ENCODE results near the gene CALR3.
A peak's percentile ranks its signal among the peaks of the same experiment; 100 is the strongest.
"Not testable (repeated sequence)": the region's sequence is repeated elsewhere in the genome, so short reads cannot be mapped to it uniquely, and the experiment has no call there.

The CALR3 gene, protein sequence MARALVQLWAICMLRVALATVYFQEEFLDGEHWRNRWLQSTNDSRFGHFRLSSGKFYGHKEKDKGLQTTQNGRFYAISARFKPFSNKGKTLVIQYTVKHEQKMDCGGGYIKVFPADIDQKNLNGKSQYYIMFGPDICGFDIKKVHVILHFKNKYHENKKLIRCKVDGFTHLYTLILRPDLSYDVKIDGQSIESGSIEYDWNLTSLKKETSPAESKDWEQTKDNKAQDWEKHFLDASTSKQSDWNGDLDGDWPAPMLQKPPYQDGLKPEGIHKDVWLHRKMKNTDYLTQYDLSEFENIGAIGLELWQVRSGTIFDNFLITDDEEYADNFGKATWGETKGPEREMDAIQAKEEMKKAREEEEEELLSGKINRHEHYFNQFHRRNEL

DNA sequence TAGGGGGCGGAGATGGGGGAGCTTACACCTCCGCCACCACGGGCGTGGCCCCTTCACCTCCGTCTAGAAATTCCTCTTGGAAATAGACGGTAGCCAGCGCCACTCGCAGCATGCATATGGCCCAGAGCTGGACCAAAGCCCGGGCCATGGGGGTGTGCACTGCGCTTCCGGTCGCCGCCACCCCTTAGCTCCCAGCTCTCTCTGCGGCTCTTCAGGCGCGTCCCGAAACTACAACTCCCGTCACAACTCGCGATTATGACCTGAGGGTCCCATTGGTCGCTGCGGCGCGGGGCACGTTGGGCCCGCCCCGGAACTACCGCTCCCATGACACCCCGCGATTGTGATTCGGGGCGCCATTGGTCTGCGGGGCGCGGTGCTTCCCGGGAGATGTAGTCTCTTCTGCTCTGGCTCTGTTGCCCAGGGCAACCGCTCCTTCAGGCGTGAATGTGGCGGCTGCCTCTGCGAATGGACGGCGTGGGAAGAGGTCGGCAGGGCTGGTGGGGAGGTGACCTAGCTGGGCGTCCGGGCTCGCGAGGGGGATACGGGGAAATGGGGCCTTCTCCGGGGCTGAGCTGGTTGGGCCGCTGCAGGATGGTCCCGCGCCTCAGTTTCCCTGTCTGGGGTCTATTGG is at the start of gene CALR3, which contains the start of gene C19orf44:
Gene CALR3, minus strand, starts transcription at position 186 of the 631 bp plus-strand sequence. Its CDS starts 38 bp downstream, at position 148.
Gene C19orf44, plus strand, starts transcription at position 413 of the 631 bp plus-strand sequence. CDS start 4,399 bp downstream, outside the sequence.
- peak; percentile 96 for DNase-seq

DNA sequence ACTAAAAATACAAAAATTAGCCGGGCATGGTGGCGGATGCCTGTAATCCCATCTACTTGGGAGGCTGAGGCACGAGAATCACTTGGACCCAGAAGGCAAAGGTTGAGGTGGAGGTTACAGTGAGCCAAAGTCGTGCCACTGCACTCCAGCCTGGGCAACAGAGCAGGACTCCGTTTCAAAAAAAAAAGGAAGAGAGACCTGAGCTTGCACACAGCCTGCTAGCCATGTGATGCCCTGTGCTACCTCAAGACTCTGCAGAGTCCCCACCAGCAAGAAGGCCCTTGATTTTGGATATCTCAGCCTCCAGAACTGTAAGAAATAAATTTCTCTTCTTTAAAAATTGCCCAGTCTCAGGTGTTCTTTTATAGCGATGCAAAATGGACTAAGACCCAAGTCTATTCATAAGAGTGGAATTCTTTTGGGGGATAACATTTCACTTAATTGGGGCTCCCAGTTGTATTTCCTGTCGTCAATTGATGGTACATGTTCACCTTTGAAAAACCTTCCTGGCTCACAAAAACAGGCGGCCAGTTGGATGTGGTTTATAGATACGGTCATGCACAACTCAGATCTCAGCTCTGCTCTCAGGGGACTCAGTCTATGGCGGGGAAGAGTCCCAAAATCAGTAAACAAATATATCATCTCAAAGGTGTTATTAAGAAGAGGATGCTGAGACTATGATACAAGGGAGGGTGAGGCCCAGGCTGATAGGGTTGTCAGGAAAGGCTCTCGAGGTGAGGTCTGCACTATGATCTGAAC is 48.7 kb upstream of the CALR3 start:
- no peak for DNase-seq

DNA sequence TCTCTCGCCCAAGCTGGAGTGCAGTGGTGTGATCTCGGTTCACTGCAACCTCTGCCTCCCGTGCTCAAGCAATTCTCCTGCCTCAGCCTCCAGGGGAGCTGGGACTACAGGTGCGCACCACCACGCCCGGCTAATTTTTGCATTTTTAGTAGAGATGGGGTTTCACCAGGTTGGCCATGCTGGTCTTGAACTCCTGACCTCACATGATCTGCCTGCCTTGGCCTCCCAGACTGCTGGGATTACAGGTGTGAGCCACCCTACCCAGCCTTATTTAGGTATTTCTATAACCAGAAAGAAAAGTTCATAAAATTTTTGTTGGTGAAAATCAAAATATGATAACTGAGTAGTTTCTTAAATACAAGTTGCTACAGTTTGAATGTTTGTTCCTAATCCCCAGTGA is 47.8 kb upstream of the CALR3 start:
- DNase-seq: not testable (repeated sequence)

DNA sequence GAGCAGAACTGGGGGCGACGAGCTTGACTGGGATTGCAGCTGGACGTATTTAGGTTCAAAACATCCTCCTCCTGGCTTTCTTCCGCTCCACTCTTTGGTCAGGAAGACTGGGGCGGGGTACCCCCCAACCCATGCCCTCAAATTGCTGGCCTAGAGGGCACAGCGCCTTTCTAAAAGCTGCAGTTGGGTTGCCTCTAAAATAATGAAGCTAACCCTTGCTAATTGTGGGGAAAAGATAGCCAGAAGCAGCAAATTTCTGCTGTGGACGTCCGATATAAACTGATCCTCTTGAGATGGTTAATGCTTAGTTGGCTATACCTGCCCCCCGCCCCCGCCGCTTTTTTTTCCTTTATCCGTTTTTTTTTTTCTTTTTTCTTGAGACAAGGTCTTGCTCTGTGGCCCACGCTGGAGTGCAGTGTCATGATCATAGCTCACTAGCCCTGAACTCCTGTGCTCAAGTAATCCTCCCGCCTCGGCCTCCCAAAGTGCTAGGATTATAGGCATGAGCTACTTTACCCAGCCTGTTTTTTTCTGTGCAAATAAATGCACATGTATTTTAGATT is 47.0 kb upstream of the CALR3 start:
- DNase-seq: no peak

DNA sequence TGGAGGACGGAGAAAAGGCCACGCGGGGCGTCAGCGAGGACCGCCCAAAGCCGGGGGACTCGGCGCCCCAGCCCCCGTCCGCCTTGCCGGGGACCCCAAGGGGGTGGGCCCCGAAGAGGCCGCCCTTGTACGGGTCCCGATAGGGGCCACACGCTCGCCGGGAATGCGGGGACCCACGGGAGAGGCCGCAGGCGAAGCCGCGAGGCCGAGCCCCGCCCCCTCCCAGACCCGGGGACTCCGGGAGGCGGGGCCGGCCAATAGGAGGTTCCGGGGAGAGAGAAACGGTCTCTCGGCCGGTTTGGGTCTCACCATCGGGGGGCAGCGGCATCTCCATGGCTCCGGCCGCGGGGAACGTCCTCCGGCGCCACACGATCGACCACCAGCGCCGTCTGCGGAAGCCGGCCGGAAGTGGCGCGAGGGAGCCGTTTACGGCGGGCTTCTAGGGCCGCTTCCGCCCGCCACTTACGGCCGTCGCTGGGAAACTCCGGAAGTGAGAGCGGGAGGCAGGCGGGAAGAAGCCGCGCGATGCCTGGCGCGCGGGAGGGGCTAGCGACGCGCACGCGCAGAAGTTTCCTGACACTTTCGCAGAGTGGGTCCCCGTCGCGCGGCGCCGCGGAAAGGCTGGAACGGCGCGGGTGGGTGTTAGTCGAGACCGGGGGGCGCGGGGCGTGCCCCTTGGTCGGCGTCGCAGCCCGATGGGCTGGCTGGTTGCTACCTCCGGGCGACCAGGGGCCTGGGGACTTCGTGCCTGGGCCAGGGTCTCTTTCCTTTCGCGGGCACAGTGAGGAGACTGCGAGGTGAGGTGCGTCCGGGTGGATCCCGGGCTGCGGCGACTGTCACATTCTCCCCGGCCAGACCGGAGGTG is 46.3 kb upstream of the CALR3 start, which contains the start of gene CHERP:
Gene CHERP, minus strand, starts transcription at position 393 of the 865 bp plus-strand sequence. Its CDS starts 59 bp downstream, at position 334.
- peak; percentile 93 for DNase-seq

DNA sequence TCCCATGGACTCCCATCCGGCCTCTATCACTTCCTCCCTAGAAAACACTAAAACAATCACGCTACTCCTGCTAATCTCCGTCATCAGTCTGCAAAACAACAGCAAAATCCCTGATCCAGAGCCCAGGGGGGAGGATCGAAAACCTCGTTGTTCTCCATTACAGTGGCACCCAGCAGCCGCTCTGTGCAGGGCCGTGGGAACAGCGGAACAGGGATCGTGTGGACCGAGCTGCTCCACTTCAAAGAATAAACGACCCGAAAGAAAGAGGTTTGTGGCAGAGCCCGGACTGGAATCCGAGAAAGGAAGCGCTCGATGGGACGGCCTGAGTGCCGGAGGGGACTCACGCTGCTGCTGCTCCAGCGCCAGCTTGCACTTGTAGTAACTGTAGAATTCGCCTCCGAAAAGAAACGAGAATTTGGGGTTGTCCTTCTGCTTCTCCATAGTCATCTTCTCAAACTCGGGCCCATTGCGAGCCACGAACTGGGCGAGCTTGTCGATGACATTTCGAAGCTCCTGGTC is 45.6 kb upstream of the CALR3 start:
- no peak for DNase-seq

DNA sequence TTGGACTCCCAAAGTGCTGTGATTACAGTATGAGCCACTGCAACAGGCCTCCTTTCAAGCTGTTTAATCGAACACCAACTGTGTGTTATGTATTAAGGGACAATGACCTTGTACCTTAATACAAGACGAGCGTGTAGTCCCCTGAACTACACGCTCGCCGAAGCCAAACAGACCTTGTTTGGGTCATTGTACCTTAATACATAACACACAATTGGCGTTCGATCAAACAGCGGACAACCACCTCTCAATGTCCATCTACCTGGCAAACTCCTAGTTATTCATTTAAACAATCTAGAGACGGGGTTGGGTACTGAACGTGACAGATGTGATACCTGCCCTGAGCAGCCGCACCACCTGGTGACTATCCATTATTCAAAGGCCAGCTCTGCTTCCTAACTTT is 45.0 kb upstream of the CALR3 start:
- DNase-seq: no peak

DNA sequence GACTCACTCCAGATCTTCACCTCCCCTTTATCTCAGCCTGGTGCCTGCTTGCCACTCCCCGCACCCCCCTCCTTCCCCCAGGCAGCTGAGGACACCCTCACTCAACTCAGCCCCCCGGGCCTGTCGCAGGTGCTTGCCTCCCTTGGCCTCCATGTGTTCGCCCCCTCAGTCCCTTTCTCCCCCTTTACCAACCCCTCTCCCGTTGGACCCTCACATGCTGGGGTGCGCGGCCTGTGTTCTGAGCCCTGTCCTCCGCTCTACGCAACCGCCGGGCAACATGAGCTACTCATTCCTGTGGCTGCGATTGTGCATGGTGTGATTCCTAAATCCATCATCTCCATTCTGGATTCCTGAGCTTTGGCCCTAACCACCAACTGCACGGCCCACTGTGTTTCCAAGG is 41.1 kb upstream of the CALR3 start:
- DNase-seq: no peak

DNA sequence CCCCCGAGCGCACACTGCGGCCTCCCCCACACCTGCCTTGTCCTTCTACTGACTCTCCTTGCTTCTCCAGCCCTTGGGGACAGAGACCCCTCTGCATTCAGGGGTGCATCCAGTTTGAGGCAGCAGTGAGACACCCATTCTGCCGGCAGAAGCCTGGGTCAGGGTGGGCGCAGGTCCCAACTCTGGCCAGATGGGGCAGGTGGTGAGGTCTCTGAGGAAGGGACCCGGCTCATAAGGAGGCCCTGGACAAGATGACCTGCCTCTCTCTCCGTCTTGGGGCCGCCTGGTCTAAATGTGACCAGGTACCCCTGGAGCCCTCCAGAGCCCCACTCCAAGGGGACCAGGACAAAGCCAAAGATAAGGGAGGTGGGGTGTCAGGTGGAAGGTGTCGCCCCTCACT is 40.2 kb upstream of the CALR3 start:
- DNase-seq: no peak

DNA sequence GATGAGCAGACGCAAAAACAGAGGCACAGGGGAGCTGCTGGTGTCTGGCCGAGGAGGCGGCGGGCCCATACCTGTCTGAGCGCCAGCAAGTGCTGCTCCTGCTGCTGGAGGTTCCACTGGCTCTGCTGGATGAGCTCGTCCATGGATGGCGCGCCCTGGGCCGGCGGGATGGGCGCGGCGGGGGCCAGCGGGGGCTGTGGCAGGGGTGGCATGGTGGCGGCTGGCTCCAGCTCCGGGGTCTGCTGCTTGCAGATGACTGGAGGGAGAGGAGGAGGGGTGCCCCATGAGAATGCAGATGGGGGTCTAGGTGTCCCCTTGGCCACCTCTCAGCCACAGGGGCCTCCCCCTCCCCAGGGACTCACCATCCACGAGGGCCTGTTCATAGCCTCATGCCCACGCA is 39.4 kb upstream of the CALR3 start:
- DNase-seq: no peak

DNA sequence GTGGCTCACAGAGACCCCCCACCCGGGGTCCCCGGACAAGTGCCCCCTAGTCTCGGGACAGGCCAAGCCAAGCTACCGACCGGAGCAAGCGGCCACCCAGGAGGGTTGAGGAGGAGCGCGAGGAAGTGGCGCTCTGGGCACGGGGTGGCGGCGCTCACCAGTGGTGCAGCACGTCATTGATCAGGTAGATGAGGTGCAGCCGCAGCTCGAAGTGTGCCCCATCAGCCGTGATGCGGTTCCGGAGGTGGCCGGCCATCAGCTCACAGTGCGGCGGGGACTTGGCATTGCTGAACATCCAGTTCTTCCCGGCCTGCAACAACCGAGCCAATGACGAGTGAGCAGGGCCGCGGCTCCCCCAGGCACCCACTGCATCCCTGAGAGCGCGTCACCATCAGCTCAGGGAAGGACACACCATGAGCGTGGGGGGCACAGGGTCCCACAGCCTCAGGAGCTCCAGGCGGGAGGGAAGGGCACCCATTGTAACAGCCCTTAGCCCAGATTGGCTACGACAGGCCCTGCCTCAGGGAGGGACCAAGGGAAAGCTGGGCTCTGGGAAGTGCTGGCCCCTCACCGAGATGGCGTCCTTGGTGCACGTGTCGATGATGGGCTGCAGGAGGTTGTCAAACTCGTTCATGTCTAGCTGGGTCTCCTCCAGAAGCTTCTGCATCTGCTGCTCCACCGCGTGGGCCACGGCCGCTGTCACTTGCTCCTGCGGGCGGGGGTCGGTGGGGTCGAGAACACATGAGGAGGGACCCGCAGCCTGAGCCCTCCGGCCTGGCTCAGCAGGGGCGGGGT is 36.7 kb upstream of the CALR3 start:
- DNase-seq: no peak

DNA sequence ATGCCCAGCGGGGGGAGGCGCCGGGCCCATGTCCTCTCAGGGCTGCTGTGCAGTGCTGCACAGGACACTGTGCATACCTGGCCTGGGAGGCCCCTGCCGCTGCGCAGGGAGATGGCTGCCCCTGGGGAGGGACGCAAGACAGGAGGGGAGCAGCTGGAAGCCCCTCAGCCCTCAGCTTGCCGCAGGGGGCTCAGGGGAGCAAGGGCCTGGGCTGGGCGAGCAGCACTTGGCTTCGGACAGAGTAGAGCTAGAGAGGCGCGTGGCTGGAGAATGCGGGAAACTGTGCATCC is 35.4 kb upstream of the CALR3 start:
- no peak for DNase-seq

DNA sequence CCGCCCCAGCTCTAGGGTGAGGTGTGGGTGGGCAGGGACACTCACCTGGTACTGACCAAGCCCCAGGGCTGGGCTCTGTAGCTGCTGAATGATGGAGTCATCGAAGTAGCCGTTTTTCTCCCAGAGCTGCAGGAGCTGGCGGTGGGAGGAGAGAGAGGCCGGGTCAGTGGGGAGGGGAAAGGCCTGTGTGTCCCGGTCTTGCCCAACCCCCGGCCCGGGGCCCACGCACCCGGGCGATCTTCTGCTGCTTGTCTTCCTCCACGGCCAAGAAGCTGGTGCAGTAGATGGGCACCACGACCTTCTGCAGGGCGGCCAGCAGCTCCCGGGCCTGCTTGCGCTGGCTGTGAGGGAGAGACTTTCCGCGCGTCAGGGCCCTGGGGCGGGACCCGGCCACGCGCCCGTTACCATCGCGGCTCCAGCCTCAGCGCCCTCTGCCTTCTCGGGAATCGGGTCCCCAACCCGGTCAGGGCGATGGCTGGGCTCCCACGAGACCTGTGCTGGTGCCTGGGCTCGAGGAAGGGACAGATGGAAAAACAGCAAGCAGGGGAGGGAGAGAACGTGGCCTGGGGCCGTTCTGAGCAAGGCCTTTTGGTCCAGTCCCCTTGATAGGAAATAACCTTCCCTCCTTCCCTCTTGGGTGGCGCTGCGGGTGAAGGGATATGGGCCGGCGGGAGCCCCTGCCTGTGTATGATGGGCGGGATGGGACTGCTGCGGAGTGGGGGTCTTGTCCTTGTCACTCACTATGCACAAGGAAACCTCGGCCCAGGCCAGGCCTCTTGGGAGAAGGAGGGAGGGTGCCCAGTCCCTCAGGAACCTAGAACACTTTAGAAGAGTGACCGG is 34.8 kb upstream of the CALR3 start:
- no peak for DNase-seq

DNA sequence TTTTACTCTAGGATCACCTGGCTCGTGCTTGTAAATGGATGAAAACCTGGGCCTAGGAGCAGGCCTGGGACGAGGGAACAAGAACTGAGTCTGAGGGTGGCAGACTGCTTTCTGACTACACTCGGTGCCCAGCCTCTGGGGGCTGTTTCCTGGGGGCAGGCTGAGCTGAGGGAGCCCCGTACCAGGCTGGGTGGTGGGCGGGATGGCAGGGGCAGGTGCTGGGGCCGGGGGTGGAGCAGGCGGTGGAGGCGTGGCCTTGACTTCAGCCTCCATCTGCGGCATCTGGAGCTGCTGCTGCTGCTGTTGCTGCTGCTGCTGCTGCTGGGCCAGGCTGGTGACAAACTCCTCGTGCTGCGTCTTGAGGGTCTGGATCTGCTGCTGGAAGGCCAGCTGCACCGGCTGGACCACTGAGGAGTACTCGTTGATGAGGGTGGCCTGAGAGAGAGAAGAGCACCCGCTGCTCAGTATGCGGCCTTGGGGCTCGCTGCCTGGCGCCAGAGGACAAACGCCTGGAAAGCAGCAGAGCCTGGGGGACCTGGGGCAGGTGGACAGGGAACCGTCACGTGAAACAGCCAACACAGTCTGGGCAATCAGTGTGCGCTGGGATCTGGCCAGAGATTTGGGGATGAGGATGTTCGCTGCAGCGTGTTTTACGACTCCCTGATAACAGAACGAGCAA is 33.6 kb upstream of the CALR3 start:
- no peak for DNase-seq

DNA sequence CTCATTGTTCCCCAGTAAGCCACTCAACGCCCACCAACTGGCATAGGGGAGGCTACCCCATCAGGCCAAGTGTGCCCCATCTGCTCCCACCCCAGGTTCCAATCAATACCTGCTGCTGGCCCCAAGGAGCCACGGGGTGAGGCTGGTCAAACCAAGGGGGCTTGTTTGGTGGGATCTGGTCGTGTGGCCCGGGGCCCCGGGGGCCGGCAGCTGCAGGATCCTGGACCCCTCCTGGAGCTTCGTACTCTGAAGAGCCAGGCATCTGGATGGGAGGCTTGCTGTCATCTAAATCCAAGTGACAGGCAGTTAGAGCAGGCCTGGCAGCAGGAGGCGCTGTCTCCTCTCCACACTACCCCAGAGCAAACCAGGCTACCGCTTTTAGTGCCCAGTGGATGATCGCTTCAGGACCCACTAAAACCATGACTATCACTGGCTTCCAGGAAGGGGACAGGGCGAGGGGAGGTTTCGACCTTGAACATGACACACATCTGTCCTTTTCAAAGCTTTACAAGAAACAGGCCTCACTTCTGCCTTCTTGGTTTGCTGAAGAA is 32.1 kb upstream of the CALR3 start:
- DNase-seq: peak; percentile 32

DNA sequence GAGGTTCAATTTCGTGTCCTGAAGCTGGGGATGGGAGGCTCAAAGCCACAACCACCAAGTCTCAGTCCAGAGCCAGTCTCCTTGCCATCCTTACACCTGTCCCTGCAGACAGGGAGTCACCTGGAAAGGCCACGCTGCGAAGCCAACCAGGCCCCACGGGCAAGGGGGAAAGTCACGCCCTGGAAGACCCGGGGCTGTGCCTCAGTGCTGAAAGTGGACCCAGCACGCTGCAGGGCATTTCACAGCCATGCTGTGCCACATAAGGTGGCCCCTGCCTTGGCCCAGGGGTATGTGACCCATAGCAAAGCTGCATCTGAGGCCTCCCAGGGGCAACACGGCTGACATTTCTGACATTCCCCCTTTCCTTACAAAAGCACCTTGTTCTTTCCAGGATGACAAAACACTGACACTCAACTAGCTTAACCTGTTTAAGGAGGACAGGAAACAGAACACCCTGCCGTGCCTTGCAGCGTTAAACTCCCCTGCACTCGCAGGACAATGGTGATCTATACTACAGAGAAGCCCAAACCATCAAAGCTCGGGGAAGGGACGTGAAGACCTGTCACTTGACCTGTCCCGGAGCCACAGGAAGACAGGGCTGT is 31.5 kb upstream of the CALR3 start:
- no peak for DNase-seq

DNA sequence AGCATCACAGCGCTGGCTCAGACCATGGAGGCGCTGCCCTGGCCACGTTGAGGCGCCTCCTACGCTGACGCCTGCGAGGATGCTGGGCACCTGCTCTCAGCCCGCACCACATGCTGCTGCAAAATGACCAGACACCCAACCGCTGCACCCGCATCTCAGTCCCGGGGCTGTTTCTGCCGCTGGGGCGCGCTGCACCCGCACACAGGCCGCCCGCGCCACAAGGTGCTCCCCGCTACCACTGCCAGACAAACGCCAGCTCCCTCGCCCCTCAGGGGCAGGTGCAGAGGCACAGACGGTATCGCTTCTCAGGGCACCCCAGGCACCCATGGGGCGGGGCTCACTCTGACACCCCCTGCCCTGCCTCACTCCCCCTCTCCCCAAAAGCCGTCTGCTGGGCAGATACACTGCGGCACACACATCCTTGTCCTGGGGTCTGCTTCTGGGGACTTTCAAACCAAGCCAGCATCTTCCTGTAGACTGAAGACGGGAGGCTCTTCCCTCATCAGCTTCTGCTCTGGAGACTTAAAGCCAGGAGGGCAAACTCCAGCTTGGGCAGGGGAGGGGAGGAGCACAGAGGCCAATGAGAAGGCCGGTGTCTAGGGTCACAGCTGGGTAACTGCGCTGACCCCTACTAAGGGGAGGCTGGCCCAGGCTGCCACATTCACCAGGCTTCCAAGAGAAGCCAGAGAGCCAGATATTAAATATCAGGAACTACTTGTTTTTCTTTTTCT is 29.9 kb upstream of the CALR3 start:
- DNase-seq: no peak
